ENCODE data around the gene DNAL1. TPM values are rescaled to one million over a fixed set of nuclear protein-coding genes. Genes with fewer than 3 reads are reported as not detected.
A peak's percentile ranks its signal among the peaks of the same experiment; 100 is the strongest.

The DNAL1 gene
- total and polyA plus RNA-seq, 9 of the 15 experiments (the other 6 are each of a cell fraction or from before 2014, with no cell fraction given): 1.6 to 11.7 (median 4.8) TPM

GRCh38 chr14:73728717-73729330 is 84.0 kb downstream of the DNAL1 start (continued):
- TF ChIP-seq YY1 (IDR thresholded peaks at IDR 0.05; ENCODE audit: borderline replicate concordance in 1 of 3, control insufficient read depth in 1 of 3, extremely low read depth in 1 of 3, insufficient read depth in 3 of 3, insufficient read length in 1 of 3, insufficient replicate concordance in 2 of 3, low read depth in 1 of 3, low read length in 2 of 3) (peak in 1 of 3 experiments; percentile 13), RAD21 (CRISPR knock-in tag; conservative IDR thresholded peaks at IDR 0.05 in 1 of 2, IDR thresholded peaks at IDR 0.05 in 1 of 2) (peak; percentile 86 to 92), ARID2 (IDR thresholded peaks at IDR 0.05) (peak; percentile 86), XRCC5 (IDR thresholded peaks at IDR 0.05; ENCODE audit: low read depth, low read length) (peak; percentile 72; the same call in 1 of the 2 replicates), TBP (optimal IDR thresholded peaks at IDR 0.05; ENCODE audit: low read depth, low read length) (peak; percentile 28), SMARCA4 (IDR thresholded peaks at IDR 0.05) (peak; percentile 60), ETV6 (IDR thresholded peaks at IDR 0.05; ENCODE audit: borderline replicate concordance in 1 of 2, low read depth in 2 of 2, low read length in 1 of 2) (peak in 1 of 2 experiments; percentile 51; a peak in 1 of 4 replicates), ETV6 (CRISPR knock-in tag; IDR thresholded peaks at IDR 0.05; ENCODE audit: borderline replicate concordance) (no peak), ESRRA (IDR thresholded peaks at IDR 0.05; ENCODE audit: borderline replicate concordance, low read depth) (peak; percentile 85), FOXA1 (IDR thresholded peaks at IDR 0.05; ENCODE audit: borderline replicate concordance) (no peak), MTA3 (IDR thresholded peaks at IDR 0.05; ENCODE audit: borderline replicate concordance) (peak; percentile 36; the same call in 1 of the 2 replicates), CXXC5 (CRISPR knock-in tag; IDR thresholded peaks at IDR 0.05) (peak; percentile 11; the same call in 1 of the 2 replicates), JUND (IDR thresholded peaks at IDR 0.05; ENCODE audit: borderline replicate concordance, low read depth, low read length) (peak; percentile 80), JUND (tag; IDR thresholded peaks at IDR 0.05; ENCODE audit: borderline replicate concordance, low read depth, low read length) (peak; percentile 71; the same call in 2 of the 3 replicates), SMARCE1 (IDR thresholded peaks at IDR 0.05) (peak; percentile 27; the same call in 1 of the 2 replicates)
- TF ChIP-seq, protein P1, sequence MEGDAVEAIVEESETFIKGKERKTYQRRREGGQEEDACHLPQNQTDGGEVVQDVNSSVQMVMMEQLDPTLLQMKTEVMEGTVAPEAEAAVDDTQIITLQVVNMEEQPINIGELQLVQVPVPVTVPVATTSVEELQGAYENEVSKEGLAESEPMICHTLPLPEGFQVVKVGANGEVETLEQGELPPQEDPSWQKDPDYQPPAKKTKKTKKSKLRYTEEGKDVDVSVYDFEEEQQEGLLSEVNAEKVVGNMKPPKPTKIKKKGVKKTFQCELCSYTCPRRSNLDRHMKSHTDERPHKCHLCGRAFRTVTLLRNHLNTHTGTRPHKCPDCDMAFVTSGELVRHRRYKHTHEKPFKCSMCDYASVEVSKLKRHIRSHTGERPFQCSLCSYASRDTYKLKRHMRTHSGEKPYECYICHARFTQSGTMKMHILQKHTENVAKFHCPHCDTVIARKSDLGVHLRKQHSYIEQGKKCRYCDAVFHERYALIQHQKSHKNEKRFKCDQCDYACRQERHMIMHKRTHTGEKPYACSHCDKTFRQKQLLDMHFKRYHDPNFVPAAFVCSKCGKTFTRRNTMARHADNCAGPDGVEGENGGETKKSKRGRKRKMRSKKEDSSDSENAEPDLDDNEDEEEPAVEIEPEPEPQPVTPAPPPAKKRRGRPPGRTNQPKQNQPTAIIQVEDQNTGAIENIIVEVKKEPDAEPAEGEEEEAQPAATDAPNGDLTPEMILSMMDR (IDR thresholded peaks at IDR 0.05 in 2 of 3, conservative IDR thresholded peaks at IDR 0.05 in 1 of 3; ENCODE audit: insufficient read depth in 2 of 3, low read depth in 1 of 3, low read length in 3 of 3): peak; percentile 83 to 89 (median 85)
- TF ChIP-seq, protein P2, sequence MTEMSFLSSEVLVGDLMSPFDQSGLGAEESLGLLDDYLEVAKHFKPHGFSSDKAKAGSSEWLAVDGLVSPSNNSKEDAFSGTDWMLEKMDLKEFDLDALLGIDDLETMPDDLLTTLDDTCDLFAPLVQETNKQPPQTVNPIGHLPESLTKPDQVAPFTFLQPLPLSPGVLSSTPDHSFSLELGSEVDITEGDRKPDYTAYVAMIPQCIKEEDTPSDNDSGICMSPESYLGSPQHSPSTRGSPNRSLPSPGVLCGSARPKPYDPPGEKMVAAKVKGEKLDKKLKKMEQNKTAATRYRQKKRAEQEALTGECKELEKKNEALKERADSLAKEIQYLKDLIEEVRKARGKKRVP (CRISPR knock-in tag; IDR thresholded peaks at IDR 0.05): no peak
- TF ChIP-seq, protein P3, sequence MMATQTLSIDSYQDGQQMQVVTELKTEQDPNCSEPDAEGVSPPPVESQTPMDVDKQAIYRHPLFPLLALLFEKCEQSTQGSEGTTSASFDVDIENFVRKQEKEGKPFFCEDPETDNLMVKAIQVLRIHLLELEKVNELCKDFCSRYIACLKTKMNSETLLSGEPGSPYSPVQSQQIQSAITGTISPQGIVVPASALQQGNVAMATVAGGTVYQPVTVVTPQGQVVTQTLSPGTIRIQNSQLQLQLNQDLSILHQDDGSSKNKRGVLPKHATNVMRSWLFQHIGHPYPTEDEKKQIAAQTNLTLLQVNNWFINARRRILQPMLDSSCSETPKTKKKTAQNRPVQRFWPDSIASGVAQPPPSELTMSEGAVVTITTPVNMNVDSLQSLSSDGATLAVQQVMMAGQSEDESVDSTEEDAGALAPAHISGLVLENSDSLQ (IDR thresholded peaks at IDR 0.05): peak; percentile 42; the same call in 1 of the 2 replicates
- TF ChIP-seq, protein P4, sequence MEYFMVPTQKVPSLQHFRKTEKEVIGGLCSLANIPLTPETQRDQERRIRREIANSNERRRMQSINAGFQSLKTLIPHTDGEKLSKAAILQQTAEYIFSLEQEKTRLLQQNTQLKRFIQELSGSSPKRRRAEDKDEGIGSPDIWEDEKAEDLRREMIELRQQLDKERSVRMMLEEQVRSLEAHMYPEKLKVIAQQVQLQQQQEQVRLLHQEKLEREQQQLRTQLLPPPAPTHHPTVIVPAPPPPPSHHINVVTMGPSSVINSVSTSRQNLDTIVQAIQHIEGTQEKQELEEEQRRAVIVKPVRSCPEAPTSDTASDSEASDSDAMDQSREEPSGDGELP (CRISPR knock-in tag; IDR thresholded peaks at IDR 0.05; ENCODE audit: borderline replicate concordance): peak; percentile 26; the same call in 1 of the 2 replicates

All from K562 (cell line).